Natural killer cell (primary cell): ENCODE data around the gene PPIF. TPM values are rescaled to one million over a fixed set of nuclear protein-coding genes. Genes with fewer than 3 reads are reported as not detected.

Experiments
- ATAC-seq, 3 donors: fragments of 150-1000 bp in 2 of 3; fragments of 200-7000 bp in 1 of 3; cut with Tn5 transposase; 1 replicate in 1 of 3; 2 replicates in 2 of 3; pipeline ENCODE4 v1.10.0; 2021; ENCODE audit warnings: mild to moderate bottlenecking in 2 of 3, moderate library complexity in 2 of 3
- DNase-seq, 2 donors: peaks; one replicate each; pipeline versions ENCODE4 v3.0.0 to v3.0.0-alpha.2; 2013 to 2021; ENCODE audit warnings: mixed read lengths in 1 of 2
- H3K27ac ChIP-seq: one replicate; pipeline ENCODE4 v1.5.1; 2013; ENCODE audit warnings: mild to moderate bottlenecking, low read length
- H3K27me3 ChIP-seq: one replicate; pipeline ENCODE4 v1.6.1; 2013; ENCODE audit warnings: low read length; ENCODE audit not compliant: control insufficient read depth, insufficient read depth
- H3K36me3 ChIP-seq: one replicate; pipeline ENCODE4 v1.6.1; 2013; ENCODE audit warnings: low read length; ENCODE audit not compliant: control insufficient read depth, insufficient read depth
- H3K4me1 ChIP-seq: one replicate; pipeline ENCODE4 v1.6.1; 2013; ENCODE audit warnings: low read length; ENCODE audit not compliant: control insufficient read depth, insufficient read depth
- H3K4me3 ChIP-seq: one replicate; pipeline ENCODE4 v1.5.1; 2013; ENCODE audit warnings: low read length
- H3K9me3 ChIP-seq: one replicate; pipeline ENCODE4 v1.6.1; 2013; ENCODE audit warnings: low read length; ENCODE audit not compliant: control insufficient read depth, insufficient read depth
- H3K27ac Mint-ChIP-seq, 2 donors: one replicate each; pipeline ENCODE4 v1.8.0; 2022; ENCODE audit warnings: mild to moderate bottlenecking in 2 of 2, mixed read lengths in 2 of 2, moderate library complexity in 1 of 2
- H3K27me3 Mint-ChIP-seq, 2 donors: one replicate each; pipeline ENCODE4 v1.8.0; 2022; ENCODE audit warnings: low read depth in 2 of 2, mixed read lengths in 2 of 2
- H3K36me3 Mint-ChIP-seq: one replicate; pipeline ENCODE4 v1.8.0; 2022; ENCODE audit warnings: mixed read lengths
- H3K4me1 Mint-ChIP-seq, 2 donors: one replicate each; pipeline ENCODE4 v1.8.0; 2022; ENCODE audit warnings: mixed read lengths in 2 of 2
- H3K4me3 Mint-ChIP-seq: one replicate; pipeline ENCODE4 v1.8.0; 2022; ENCODE audit warnings: mild to moderate bottlenecking, moderate library complexity, mixed read lengths
- H3K9me3 Mint-ChIP-seq, 2 donors: one replicate each; pipeline ENCODE4 v1.8.0; 2022; ENCODE audit warnings: mixed read lengths in 2 of 2
- WGBS: methylation state at CpG from one replicate; pipeline ENCODE4 v1.1.7; 2013; ENCODE audit warnings: missing lambda C conversion rate; ENCODE audit not compliant: insufficient coverage; 5-methylcytosine and 5-hydroxymethylcytosine counted together
- intact Hi-C: fragments of 100-400 bp; cut with micrococcal nuclease; formaldehyde crosslinking; loops from one replicate; pipeline ENCODE4 v1.14.2; 2022
- total RNA-seq, 4 donors: library from RNA; stranded (reverse); fragments of 120-200 nt in 1 of 4; gene quantifications; one replicate each; pipeline versions ENCODE4 v1.2.3 to v1.2.4, GENCODE V29; 2013 to 2022
- TF ChIP-seq, protein P1 (sequence below): fragments of 200-600 bp; IDR thresholded peaks from one replicate; pipeline ENCODE4 v1.8.0; 2022; ENCODE audit warnings: antibody characterized with exemption

The PPIF gene
- total RNA-seq, 3 donors from 2014 or later (not counting 1 experiment from before 2014, with no cell fraction given), result 59.5 to 99.1 (median 66.3) TPM

DNA sequence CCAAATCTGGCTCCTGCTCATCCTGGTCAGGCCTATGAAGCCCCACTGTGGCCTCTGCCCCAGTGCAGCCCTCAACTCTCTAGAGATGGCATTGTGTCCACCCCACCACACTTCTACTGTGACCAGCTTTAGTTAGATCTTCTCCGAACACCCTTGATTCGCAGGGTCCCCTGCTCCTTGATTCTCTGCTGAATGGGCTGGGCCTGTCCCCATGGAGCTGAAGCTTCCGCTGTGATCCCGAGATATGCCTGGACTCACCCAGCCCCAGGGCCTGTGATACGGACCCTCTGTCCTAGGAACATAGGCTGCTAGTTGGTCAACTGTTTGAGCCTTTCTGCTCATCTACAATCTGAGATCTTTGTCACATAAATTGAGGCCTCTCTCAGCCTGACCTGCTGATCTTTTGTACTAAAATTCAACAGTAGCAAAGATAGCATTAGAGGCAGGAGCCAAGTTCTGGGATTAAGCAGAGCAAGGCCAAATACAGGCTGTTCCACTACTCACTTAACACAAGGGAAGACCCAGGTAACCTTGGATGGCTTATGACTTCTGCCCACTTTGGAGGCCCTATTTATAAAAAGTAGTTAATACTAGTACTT, 6.5 kb upstream of the PPIF start:
- H3K4me1 Mint-ChIP-seq, result peaks cover 0 to 15% of the 10 kb centered on the region in 2 donors
- H3K9me3 Mint-ChIP-seq, result no peaks in the 10 kb centered on the region
- ATAC-seq (no peak), DNase-seq (peak in 1 of 2 donors; percentile 4)
- peaks cover 6% of the 10 kb centered on the region for H3K4me1 ChIP-seq
- no peak overlapping the region for H3K27ac Mint-ChIP-seq
- H3K36me3 Mint-ChIP-seq, result no peaks in the 10 kb centered on the region
- intact Hi-C loops, result no loop called here
- H3K27me3 ChIP-seq, result no peaks in the 10 kb centered on the region
- TF ChIP-seq, protein P1, sequence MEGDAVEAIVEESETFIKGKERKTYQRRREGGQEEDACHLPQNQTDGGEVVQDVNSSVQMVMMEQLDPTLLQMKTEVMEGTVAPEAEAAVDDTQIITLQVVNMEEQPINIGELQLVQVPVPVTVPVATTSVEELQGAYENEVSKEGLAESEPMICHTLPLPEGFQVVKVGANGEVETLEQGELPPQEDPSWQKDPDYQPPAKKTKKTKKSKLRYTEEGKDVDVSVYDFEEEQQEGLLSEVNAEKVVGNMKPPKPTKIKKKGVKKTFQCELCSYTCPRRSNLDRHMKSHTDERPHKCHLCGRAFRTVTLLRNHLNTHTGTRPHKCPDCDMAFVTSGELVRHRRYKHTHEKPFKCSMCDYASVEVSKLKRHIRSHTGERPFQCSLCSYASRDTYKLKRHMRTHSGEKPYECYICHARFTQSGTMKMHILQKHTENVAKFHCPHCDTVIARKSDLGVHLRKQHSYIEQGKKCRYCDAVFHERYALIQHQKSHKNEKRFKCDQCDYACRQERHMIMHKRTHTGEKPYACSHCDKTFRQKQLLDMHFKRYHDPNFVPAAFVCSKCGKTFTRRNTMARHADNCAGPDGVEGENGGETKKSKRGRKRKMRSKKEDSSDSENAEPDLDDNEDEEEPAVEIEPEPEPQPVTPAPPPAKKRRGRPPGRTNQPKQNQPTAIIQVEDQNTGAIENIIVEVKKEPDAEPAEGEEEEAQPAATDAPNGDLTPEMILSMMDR, result no peak
- no peaks in the 10 kb centered on the region for H3K9me3 ChIP-seq
- H3K27me3 Mint-ChIP-seq, result no peaks in the 10 kb centered on the region
- 97% methylated on average over 5 of the region's 5 CpGs for WGBS
- no peak overlapping the region for H3K4me3 Mint-ChIP-seq
- H3K36me3 ChIP-seq, result no peaks in the 10 kb centered on the region
- no peak overlapping the region for H3K4me3 ChIP-seq
- H3K27ac ChIP-seq, result no peak overlapping the region

DNA sequence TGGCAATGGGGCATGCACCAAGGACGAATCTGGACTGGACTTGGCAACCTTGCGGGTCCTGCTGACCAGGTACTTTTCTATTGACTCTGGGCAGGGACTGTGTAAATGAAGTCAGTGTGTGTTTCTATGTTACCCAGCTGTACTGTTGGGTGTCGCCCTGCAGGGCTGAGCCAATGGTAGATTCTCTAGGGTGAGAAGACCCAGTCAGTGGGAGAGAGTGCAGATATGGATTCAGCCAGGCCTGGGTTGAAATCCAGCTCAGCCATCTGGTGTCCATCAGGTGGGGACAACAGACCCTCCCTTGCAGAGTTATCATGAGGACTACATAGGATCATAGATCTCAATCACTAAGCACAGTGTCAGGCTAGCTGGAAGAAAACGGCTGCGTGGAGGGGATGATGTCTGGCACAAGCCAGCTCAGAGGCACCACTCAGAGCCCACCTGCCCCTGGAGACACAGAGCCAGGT, 4.9 kb upstream of the PPIF start:
- 98% methylated on average over 5 of the region's 5 CpGs for WGBS
- Mint-ChIP-seq H3K4me1 (peaks cover 0 to 20% of the 10 kb centered on the region in 2 donors), H3K27me3 (no peaks in the 10 kb centered on the region), H3K4me3 (no peak overlapping the region), H3K36me3 (no peaks in the 10 kb centered on the region), H3K27ac (no peak overlapping the region), H3K9me3 (no peaks in the 10 kb centered on the region)
- H3K9me3 ChIP-seq, result no peaks in the 10 kb centered on the region
- no peaks in the 10 kb centered on the region for H3K36me3 ChIP-seq
- H3K27me3 ChIP-seq, result no peaks in the 10 kb centered on the region
- DNase-seq (peak in 1 of 2 donors; percentile 1), ATAC-seq (no peak)
- intact Hi-C loops, result no loop called here
- peaks cover 15% of the 10 kb centered on the region for H3K4me1 ChIP-seq
- no peak overlapping the region for H3K27ac ChIP-seq
- H3K4me3 ChIP-seq, result no peak overlapping the region
- TF ChIP-seq, protein P1, result no peak

DNA sequence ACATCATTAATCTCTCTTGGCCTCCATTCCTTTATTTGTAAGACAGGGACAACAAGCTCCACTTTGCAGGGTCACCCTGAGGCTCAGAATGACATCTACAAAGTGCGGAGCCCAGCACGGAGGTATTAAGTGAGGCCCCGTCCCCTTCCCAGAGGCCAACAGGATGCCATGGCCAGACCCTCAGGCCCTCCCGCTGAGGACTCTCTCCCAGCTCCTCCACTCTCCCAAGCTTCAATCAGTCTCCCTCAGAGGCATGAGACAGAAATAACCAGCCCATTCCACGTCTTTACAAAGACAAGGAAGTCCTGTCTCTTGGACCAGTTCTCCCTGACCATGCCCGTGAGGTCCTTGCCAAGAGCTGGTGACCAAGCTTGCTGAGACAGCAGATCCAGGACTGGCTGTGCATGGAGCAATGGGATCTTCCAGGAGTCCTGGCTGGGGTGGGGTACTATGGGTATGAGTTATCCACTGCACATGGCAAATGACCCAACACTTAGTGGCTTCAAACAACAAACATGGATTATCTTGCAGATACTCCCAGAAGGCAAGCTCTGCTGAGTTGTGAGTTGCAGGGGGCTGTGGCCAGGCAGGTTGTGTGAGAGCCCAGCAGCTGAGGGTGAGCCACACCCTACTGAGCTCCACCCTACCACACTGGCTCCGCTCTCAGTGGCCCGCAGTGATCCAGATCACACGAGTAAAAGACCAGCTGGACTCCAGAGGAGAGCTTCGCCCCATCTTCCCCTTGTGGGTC, 4.3 kb upstream of the PPIF start:
- H3K36me3 ChIP-seq, result no peaks in the 10 kb centered on the region
- Mint-ChIP-seq H3K9me3 (no peaks in the 10 kb centered on the region), H3K36me3 (no peaks in the 10 kb centered on the region), H3K4me1 (peaks cover 0 to 23% of the 10 kb centered on the region in 2 donors), H3K27ac (no peak overlapping the region), H3K27me3 (no peaks in the 10 kb centered on the region), H3K4me3 (no peak overlapping the region)
- DNase-seq, result peak in 1 of 2 donors; percentile 14
- TF ChIP-seq, protein P1, result no peak
- no peak overlapping the region for H3K27ac ChIP-seq
- no peak overlapping the region for H3K4me3 ChIP-seq
- 75% methylated on average over 10 of the region's 10 CpGs for WGBS
- intact Hi-C loops, result no loop called here
- no peaks in the 10 kb centered on the region for H3K27me3 ChIP-seq
- H3K4me1 ChIP-seq, result peaks cover 19% of the 10 kb centered on the region
- no peaks in the 10 kb centered on the region for H3K9me3 ChIP-seq
- no peak for ATAC-seq
